Stimulated activated CD4-positive, alpha-beta T cell treated with anti-CD3 and anti-CD28 coated beads, Interleukin-2, amount 100 ng/mL, for 48 hours (primary cell): ENCODE results near the gene LRPAP1.

Experiments
- DNase-seq, 2 donors: peaks; one replicate each; pipeline ENCODE4 v3.0.0-alpha.2; 2020

The LRPAP1 gene

DNA sequence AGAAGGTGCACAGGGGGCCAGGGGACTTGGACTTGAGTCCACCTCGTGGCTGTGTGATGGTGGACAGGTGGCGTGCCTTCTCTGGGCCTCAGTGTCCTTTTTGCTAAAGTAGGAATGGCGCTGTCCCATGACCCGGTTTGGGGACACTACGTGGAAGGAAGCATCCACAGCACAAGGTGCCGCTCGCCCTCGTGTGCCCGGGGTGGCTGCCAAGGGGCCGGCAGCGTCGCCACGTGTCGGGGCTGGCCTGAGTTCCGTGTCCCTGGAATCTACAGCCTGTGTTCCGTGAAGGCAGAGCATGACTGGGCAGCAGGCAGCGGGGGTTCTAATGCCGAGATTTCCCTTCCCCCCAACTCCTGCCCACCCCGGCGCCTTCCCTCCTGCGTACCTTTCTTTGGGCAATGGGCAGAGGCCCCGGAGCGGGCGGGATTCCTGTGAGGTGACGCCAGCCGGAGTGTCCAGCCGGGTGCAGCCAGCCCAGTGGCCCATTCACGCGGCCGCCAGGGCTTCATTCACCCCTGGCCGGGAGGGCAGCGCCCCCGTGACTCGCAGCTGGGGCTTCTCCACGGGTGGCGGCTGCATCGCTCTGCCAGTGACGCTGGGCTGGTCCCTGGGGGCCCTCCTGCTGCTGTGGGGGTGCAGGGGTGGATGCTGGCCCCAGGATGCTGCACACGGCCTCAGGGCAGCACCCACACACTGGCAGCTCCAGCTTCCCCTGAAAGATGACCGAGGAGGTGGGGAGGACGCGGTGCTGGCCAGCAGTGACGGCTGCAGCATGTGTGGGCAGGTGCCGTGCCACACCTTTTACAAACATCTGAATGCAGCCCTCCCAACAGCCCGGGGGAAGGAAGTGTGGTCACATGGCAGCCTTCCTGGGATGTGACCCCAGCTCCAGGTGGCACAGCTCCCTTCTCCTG lies 47.9 kb downstream of the LRPAP1 start:
- DNase-seq: no peak

DNA sequence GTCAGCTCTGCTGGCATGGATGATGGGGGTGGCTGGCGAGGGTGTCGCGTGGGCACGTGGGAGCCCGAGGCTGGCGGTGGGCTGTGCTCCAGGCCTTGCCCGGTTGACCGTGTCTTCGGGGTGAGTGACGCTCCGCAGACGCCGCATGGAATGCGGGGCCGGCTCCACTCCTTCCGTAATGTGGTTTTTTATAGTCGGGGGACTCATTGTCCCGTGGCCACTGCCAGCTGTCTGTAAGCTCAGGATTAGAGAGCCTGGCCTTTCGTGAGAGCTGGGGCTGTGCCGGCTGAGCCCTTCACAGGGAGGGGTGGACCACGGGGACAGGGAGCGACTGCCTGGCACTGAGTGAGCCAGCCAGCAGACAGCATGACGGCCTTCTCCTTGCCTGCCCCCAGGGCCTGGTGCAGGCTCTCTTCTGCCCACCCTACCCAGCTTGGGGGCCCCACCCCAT lies 48.7 kb downstream of the LRPAP1 start:
- no peak for DNase-seq

DNA sequence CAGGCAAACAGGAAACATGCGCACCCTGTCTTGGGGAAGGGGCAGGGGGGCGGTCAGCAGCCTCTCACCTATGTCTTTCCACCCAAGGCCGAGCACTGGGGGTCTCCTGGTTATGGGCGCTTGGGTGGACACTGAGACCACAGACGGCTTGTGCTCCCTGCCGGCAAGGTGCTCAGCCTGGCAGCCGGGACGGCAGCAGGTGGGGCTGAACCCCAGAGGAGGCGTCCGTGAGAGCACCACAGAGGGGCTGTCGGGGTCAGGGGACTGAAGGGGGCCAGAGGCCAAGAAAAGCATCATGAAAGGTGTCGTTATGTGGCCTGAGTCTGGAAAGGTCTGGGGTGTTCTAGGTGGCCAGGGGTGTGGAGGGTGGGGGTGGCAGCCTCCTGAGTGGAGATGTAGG lies 49.5 kb downstream of the LRPAP1 start:
- DNase-seq: no peak

DNA sequence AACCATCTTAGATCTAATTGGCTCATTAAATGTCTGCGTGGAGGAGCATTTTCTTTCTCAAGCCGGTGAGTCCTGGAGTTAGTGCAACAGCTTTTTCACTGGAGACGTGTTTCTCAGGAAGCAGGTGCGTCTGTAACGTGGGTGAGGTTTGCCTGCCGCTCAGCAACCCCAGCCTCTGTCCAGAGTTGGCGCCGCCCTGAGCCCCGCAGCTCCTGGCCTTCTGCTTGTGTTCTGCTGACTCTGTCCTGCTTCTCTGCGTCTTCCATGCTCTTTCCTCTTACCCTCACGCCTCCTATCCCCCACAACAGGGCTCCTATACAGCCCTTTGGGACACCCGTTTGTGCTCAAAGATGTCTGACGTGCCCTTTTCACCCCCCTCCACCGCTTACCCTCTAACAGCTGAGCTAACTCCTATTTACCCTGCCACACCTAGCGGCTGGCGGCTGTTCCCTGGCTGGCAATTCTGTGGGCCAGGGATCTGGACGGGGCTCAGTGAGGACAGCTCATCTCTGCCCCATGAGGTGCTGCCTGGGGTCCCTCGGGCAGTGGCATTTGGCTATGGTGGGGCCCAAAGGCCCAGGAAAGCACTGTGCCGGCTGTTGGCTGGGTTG lies 50.3 kb downstream of the LRPAP1 start:
- no peak for DNase-seq

DNA sequence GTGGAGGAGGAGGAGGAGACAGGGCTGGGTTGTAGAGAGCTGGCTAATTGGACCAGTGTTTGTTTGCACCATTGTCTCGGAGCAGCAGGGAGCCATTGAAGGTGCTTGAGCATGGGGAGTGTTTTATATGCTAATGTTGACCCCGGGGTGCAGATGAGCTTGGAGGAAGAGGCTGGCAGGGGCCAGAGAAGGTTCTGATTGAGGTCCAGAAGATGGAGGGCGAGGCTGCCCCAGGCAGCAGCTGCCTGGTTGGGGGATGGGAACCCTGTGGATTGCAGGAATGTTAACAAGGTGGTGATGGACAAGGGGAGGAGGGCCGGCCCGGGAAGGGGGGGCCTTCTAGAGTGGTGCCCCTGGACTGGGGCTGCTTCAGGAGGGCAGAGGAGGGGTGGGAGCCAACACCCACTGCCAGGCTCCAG lies 51.1 kb downstream of the LRPAP1 start:
- DNase-seq: no peak

DNA sequence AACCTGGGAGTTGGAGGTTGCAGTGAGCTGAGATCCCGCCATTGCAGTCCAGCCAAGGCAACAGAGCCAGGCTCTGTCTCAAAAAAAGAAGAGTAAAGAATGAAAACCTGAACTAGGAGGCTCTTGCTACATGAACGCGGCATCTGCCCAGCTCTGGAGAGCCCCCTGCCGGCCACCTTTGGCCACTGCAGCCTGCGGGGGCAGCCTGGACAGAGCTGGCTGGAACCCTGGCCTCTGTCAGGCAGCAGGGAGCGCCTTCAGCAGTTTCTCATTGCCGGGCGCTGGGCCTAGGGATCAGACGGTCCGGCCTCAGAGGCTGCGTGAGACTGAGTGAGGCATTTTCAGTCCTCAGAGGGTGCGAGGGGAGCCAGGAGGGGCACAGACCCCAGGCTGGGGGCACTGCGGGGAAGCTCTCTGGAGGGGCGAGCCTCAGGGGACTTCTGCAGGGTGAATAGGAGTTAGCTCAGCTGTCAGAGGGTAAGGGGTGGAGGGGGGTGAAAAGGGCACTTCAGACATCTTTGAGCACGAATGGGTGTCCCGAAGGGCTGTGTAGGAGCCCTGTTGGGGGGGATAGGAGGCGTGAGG lies 51.6 kb downstream of the LRPAP1 start:
- peak; percentile 83 to 89 for DNase-seq

DNA sequence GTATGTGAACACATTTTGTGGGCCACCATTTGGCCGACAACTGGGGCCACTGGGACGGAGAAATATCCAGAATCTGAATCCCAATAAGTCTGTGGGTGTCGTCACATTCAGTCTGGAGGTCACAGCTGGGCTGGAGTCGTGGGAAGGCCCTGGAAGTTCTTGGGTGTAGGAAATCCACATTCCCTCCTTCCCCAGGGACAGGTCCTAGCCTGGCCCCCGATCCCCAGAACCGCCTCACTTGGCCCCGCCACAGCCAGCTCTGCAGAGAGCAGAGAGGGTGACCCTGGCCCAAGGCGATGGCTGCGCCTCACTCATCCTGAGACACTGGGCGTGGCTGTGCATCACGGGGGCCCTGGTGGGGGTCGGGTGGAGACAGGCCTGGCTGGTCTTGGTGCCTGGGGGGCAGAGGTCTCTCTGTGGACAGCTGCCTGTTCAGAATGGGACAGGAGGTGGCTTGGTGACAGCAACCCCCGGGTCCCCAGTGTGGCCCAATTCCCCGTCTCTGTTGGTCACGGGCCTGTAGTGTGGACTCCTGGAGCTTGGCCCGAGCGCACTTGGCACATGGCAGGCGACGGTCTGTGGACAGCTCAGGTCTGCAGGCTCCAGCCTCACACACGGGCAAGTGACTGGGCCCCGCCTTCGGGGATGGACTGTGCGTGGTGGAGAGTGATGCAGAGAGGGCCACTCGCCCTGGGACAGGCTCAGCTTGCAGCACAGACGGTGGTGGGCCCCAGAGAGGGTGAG lies 52.7 kb downstream of the LRPAP1 start:
- no peak for DNase-seq

DNA sequence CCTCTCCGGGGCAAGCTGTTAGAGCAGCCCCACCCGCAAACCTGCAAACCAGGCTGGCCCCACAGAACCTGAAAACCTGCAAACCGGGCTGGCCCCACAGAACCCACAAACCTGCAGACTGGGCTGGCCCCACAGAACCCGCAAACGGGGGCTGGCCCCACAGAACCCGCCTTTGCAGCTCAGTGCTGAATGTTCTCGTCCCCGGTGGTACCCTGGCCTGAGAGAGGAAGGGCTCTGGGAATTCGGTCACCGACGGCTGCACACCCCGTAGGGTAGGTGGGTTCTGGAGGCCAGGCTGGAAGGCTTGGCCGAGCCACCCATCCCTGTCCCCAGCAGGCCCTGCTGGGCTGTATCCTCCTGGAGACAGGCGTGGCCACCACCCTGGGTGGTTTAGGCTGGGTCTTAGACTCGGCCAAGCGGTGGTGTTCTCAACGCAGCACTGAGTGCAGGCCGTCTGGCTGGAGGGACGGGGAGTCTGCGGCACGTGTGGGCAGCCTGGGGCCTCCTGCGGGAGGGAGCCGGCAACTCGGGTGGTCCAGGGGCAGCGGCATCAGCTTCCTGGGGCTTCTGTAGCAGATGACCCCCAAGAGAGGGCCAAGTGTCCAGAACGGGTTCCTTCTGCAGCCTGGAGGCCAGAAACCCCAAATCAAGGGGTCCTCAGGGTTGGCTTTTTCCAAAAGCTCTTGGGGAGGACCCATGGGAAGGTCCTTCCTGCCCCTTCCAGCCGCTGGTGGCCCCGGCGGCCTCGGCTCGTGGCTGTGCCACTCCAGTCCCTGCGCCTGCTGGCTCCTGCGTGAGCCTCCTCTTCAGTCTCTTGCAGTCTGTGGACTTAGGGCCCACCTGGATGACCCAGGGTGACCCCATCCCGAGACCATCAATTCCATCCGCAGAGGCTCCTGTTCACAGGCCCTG lies 53.5 kb downstream of the LRPAP1 start:
- DNase-seq: no peak

DNA sequence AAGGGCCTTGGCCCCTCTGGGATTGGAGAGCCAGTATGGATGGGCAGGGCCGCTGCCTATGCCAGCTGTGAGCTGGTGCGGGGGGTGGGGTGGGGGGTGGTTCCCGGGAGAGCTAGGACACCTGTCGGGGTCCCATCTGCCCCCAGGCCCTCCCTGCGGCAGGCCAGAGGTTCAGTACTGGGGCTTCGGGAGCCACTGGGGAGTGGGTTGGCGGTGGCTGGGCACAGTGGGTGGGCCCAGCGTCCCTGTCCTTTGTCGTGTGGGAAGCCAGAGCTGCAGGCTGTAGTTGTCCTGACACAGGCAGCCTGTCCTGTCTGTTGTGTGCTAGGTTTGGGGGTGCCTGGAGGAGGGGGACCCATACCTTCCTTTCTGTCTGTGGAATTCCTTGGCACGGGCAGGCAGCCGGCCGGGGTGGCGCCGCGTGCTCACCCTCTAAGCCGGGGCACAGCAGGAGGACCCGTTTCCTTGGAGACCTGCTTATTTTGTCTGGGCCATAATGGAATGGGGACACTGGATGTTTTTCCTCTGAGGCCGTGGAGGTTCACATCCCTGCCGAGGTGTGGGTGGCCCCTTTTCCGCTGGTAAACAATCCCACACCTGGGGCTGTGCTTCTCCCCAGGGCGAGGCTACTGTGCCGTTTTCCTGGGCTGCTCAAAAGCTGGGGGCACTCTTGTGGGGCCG lies 54.3 kb downstream of the LRPAP1 start:
- no peak for DNase-seq

DNA sequence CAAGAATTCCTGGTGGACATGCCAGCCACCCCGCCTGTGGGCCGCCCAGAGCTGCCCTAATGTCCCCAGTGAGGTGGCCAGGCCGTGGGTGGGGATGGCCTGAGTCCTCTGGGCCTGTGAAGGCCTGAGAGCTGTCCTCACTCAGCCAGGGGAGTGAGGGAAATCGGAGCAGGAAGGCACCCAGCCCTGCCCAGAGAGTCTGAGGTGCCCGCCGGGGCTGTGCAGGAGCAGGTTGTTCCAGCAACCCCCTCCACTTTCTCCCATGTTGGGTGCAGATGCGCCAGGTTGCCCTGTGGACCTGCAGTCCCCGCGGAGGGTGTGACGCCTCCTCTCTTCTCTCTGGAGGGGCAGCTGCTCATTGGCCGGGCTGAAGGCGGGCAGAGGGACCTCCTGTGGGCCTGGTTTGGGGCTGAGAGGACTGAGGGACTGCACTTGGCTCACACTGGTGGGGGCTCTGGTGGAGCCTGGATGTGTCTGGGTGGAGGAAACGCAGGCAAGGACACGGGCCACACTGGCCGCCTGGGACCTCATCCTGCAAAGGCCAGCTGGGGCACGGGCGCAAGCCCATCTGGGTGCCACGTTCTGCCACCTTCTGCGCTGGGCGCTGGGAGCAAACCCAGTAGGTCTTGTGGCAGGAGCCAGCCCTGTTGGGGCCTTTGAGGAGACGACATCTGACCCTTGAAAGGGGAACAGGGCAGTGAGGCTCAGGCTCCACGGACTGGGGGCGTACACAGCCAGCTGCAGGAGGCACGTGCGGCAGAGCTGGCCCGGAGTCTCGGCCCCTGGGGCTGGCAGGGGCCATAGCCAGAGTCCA lies 55.1 kb downstream of the LRPAP1 start:
- no peak for DNase-seq

DNA sequence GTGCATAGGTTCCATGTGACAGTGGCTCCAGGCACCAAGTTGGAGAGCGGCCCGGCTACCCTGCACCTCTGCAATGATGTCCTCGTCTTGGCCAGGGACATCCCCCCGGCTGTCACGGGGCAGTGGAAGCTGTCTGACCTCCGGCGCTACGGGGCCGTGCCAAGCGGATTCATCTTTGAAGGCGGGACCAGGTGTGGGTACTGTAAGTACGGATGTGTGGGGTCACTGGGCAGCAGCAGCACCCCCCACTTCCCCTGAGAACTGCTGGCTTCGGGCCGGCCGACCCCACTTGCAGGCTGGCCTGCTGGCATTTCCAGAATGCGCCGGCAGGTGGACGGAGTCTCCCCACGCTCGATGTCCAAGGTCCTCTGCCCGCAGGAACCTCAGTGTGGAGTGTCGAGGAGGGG lies 55.9 kb downstream of the LRPAP1 start:
- DNase-seq: no peak

DNA sequence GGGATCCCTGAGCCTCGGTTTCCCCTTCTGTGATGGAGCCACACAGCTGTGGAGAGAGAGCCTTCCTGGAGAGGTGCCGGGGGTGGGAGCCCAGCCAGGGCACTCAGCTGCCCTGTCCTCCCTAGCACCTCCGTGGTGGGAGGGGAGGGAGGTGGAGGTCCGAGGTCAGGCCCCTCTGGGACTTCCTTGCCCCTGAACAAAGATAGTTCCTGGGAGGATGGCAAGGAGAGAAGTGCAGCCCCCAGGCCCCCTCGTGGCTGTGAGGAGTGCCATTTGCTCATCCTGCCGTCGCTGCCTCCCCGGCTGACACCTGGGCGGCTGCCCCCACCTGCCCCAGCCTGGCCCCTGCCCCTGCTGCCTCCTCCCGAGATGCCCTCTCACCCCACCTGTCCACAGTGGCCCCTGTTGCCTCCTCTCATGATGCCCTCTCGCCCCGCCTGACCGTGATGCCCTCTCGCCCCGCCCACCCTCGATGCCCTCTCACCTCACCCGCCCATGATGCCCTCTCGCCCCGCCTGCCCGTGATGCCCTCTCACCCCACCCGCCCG lies 56.4 kb downstream of the LRPAP1 start:
- no peak for DNase-seq

DNA sequence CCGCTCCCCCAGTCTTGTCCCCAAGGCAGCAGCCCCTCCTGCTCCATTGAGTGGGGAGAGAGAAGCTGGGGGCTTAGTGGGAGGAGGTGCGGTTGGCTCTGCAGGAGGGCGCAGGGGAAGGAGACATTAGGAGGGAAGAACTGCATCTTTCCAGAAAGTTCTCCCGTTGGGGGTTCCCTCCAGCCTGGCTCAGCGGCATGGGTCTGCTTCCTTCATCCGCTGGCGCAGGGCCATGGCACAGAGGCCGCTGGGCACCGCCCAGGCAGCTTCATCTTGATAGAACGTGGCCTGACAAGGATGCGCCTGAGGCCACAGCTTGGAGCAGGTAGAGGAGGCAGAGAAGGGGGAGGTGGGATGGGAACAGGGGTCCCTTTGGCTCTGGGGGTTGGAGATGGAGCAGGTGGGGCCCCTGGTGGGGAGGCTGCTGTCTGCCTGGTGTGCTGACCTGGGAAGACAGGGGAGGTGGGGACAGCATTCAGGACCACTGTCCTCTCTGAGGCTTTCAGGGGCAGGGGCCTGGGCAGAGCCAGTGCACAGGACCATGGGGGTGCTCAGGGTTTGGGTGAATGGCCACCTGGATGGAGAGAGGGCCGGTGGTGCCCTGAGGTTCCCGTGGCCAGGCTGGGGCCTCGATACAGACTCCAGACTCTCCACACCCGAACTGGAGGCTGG lies 57.0 kb downstream of the LRPAP1 start:
- DNase-seq: no peak

DNA sequence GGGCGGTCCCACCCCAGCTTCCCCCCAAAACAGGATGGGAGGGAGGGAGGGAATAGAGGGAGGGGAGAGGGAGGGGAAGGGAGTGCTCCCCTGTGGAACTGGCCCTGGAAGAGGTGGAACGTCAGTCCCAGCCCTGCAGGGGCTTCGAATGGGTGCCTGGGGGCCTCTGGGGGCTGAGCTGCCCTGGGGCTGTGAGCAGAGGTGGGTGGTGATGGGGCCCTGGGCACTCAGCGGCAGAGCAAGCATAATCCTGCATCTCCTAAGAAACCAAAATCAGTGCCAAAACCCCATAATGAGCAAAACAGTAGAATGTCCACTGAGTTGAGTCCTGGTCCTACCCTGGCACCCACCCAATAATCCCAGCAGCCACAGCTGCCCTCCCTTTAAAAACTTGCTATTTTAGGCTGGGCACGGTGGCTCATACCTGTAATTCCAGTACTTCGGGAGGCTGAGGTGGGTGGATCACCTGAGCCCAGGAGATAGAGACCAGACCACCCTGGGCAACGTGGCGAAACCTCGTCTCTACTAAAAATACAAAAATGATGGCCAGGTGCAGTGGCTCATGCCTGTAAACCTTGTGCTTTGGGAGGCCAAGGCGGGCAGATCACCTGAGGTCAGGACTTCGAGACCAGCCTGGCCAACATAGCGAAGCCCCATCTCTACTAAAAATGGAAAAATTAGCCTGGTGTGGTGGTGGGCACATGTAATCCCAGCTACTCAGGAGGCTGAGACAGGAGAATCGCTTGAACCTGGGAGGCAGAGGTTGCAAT lies 58.0 kb downstream of the LRPAP1 start:
- DNase-seq: no peak

DNA sequence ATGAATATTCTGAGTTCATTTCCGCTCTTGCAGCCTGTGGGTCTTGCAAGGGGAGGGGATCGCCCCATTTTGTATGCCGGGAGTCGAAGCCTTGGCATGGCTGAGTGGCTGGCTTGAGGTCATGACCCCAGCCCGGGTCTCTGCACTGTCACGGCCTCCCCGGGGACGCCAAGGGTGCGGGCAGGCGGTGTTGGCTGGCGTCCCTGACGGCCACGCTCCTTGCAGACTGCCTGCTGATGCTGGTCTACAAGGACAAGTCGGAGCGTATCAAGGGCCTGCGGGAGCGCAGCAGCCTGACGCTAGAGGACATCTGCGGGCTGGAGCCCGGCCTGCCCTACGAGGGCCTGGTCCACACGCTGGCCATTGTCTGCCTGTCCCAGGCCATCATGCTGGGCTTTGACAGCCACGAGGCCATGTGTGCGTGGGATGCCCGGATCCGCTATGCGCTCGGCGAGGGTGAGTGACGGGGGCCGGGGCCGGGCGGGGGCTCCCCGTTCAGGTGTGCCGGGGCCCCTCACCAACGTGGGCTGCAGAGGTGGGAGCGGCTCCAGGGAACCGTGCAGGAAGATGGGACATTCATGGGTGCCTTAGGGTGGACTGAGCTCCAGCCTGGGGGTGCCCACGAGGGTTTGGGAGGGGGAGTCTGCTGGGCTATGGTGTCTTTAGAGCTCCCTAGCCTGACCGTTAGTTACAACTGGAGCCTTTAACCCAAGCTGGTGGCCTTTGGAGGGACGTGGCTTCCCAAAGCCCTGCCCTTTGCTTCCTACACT lies 58.9 kb downstream of the LRPAP1 start:
- no peak for DNase-seq

DNA sequence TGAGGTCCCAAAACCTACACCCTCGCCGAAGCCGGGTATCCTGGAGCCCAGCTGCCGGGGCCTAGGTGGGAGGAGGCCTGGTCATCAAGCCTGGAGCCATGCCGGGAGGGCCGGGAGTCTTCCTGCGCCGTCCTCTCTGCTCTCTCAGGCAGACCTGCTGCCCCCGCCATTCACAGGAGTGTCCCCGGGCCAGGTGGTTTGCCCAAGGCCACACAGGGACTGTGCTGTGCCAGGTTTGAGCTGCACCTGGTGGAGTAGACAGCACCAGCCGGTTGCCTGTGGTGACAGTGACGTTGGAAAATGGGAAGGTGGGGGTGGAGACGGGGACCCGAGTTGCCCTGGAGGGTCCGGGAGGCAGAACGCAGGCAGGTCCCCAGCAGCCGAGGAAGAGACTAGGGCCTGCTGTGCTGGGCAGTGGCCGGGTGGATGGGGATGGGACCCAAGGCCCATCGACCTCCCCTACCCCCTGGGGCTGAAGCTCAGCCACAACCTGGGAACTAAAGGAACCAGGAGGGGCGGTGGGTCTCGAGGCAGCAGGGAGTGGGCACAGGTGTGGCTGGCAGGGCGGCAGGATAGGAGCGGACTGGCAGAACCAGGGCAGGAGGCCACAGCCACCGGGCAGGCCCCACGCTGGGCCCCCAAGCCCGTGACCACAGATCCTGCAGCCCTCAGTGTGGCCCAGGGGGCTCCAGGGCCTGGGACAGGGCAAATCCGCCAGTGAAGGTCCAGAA lies 59.6 kb downstream of the LRPAP1 start:
- DNase-seq: no peak

DNA sequence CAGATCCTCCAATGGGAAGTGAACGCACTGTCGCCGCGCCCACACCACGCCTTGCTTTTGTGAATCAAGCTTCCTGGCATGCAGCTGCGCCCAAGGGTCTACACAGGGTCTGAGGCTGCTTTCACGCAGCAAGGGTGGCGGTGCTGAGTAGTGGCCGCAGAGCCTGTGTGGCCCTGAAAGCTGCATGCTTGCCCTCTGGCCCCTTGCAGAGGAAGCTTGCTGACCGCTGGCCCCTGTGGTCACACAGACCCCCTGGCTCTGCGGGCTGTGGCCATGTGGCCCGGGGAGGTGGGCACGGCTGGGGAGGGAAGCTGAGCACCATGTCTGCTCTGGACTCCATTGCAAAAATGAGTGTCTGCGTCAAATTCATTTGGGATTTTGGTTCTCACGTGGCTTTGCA lies 60.3 kb downstream of the LRPAP1 start:
- no peak for DNase-seq
